Stimulated activated CD4-positive, alpha-beta T cell treated with anti-CD3 and anti-CD28 coated beads, Interleukin-12 subunit alpha, Interleukin-12 subunit beta, amount 100 ng/mL, for 48 hours (primary cell): ENCODE results near the gene POGK.

Experiments
- DNase-seq, 3 donors: peaks; one replicate each; pipeline ENCODE4 v3.0.0-alpha.2; 2020; ENCODE audit warnings: low read depth in 2 of 3, low spot score in 1 of 3

POGK gene

DNA sequence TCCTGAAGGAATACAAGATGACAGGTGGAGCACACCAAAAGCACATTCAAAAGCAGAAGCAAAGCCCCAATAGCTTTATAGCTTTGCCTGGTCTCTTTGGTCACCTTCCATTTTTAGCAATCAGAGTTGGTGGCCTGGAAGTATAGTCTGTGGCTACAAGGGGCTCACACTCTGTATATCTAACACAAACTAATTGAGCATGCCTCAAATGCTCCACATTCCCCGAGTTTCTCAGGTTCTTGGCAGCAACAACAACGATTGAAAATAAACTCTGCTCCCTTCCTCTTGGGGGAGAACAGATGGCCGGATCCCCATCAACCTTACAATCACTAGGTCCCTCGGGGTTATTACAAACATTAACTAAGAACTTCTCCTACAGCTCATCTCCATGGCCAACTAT is 61.7 kb downstream of the POGK start:
- no peak for DNase-seq

DNA sequence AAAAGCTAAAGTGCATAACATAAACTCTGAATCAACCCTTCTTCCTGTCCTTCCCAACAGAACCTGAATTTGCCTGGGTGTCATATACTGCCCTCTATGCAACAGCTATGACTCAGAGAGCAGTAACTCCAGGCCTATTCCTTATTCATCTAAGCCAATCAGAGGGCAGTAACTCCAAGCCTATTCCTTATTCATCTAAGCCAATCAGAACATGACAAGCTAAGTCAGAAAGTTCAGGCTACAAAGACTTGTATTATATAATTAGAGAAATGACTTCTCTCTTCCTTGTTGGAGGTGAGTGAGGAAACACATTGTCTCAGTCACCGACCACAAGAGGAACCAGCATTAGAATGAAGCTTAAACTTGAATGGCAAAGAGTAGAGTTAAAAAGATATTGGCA is 63.0 kb downstream of the POGK start:
- no peak for DNase-seq

DNA sequence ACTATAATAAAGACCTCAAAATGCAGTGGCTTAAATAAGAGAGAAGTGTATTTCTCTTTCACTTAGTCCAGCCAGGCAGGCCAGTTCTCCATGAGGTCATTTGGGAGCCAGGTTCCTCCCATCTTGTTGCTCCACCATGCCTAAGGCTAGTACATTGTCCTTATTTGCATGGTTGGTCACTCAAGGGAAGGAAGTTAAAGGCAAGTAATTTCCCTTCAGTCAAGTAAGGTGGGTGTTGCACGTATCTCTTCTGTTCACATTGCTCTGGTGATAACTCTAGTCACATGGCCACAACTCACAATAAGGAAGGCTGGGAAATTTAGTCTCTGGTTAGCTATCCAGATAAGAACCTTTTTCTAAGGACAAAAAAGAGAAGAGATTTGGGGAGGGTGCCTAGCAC is 64.0 kb downstream of the POGK start:
- DNase-seq: no peak

DNA sequence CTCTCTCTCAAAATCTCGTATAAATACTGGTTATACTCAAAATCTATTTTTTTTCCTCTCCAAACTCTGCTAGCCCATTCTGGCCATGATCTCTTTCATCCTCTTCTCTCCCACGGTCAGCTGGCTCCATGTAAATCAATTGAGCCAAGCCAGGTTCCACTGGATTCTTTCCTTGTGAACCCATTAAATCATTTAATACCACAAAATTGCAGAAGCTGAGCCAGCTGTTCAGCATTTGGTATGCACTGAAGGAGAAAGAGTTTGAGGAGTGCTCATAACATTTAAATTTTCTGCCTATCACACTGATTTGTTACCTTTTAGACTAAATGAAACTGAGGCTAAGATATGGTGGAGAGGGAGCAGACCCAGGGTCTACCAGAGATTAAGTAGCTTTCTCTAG is 65.9 kb downstream of the POGK start:
- no peak for DNase-seq

DNA sequence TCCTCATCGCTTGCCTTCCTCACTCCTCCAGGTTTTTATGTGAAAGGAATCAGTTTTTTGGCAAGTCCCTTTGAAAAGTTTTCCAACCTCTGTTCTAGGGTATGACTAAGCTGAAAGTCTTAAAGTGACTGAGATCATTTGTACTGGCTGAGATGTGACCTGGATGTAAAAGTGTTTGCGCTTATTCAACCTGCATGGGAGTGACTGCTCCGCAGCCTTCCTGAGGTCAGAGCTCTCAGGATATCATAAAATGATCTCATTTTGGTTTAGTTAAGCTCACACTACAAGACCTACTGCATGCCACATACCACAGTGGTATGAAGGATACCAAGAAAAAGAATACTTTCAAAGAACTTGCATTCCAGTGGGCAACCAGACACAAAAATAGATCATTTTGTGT is 66.6 kb downstream of the POGK start:
- no peak for DNase-seq
